ENCODE results near the gene KRCC1.

- TF ChIP-seq EZH2 (IDR thresholded peaks at IDR 0.05) = no peak
- TF ChIP-seq POLR2AphosphoS5 (IDR thresholded peaks at IDR 0.05; ENCODE audit: borderline replicate concordance, low read depth, low read length) = no peak
- TF ChIP-seq FOXP2 (optimal IDR thresholded peaks at IDR 0.05; ENCODE audit: control extremely low read depth, extremely low read length, insufficient read depth) = no peak
Observed at GRCh38 chr2:88036606-88037005, 19.0 kb downstream of the KRCC1 start.

All from SK-N-MC (cell line).